Muscle layer of colon (tissue), 2 donors: ENCODE results near the gene MTF2.
"Not testable (repeated sequence)": the region's sequence is repeated elsewhere in the genome, so short reads cannot be mapped to it uniquely, and the experiment has no call there.

Experiments used
- H3K27ac ChIP-seq: one replicate; pipeline ENCODE4 v1.7.0; 2013; ENCODE audit warnings: low read depth, mild to moderate bottlenecking, low read length, moderate library complexity
- H3K27me3 ChIP-seq, 2 donors: one replicate each; pipeline ENCODE4 v1.7.0; 2013; ENCODE audit warnings: low read length in 2 of 2, mild to moderate bottlenecking in 2 of 2; ENCODE audit not compliant: insufficient read depth in 2 of 2, control insufficient read depth in 1 of 2
- H3K36me3 ChIP-seq: one replicate; pipeline ENCODE4 v1.7.0; 2013; ENCODE audit warnings: mild to moderate bottlenecking, low read length; ENCODE audit not compliant: insufficient read depth
- H3K4me1 ChIP-seq: one replicate; pipeline ENCODE4 v1.7.0; 2013; ENCODE audit warnings: mild to moderate bottlenecking, low read length; ENCODE audit not compliant: insufficient read depth
- H3K4me3 ChIP-seq, 2 donors: one replicate each; pipeline ENCODE4 v1.7.0; 2013; ENCODE audit warnings: low read length in 2 of 2, low read depth in 1 of 2, mild to moderate bottlenecking in 1 of 2, moderate library complexity in 1 of 2
- H3K9ac ChIP-seq: one replicate; pipeline ENCODE4 v1.7.0; 2013; ENCODE audit warnings: low read length
- H3K9me3 ChIP-seq: one replicate; pipeline ENCODE4 v1.7.0; 2013; ENCODE audit warnings: mild to moderate bottlenecking, low read length
- donor health status: abdominal sarcoma.
- donor health status: Adenocarcinoma of cecum.

Gene MTF2

DNA sequence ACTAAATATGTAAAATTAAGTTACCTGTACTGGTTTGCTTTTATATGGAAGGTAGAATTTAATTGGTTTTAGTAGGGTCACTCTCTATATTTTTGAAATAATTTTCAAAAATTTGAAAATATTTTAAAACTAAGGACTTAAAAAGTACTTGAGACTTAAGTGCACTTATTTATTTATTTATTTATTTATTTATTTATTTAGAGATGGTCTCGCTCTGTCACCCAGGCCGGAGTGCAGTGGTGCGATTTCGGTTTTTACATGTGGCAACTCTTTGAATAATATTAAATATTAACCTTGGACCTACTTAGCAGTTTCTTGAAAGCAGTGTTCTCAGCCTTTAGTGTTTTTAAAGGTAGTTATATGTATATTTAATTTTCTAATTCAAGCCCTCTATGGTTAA, 64.7 kb downstream of the MTF2 start:
- peaks cover 5% of the 10 kb centered on the region for H3K4me1 ChIP-seq
- H3K36me3 ChIP-seq = no peaks in the 10 kb centered on the region
- no peaks in the 10 kb centered on the region for H3K27me3 ChIP-seq
- H3K27ac ChIP-seq = no peak overlapping the region
- H3K4me3 ChIP-seq = no peak overlapping the region
- H3K9ac ChIP-seq = no peak overlapping the region
- no peaks in the 10 kb centered on the region for H3K9me3 ChIP-seq

DNA sequence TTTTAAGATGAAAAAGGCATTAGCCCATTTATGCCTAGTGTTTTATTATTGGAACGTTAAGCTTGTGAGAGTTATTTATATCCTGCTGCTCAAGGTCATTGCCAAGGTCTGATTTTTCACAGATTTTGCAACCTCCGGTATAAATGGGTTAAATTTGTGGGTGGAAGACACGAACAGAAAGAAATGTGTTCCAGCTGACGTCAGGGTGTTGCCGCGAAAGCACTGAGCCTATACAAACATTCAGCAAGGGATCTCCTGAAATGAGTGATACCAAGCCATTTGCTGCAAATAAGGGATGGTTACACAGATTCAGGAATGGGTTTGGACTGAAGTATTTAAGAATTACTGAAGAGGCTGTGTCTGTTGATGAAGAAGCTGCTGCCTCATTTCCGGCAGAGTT, 68.9 kb downstream of the MTF2 start:
- Histone ChIP-seq H3K27me3 (no peaks in the 10 kb centered on the region), H3K9ac (no peak overlapping the region), H3K27ac (no peak overlapping the region), H3K9me3 (no peaks in the 10 kb centered on the region), H3K4me1 (peaks cover 5% of the 10 kb centered on the region), H3K36me3 (no peaks in the 10 kb centered on the region), H3K4me3 (no peak overlapping the region)

DNA sequence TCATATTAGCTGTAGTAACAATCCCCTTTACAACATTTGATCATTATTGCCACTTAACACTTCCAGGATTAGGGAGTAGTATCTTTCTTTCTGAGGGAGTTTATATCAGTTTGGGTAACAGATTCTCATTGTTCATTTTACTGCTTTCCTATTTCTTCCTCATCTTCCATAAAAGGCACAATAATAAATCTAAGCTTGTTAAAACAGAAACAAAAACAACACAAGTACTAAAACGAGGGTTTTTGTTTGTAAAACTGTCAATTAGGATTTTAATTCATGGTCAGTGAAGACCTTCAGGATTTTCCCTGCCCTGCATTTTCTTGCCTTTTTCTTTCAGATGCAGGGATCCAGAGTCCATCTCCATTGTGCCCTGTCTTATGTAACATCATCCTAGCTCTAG, 71.6 kb downstream of the MTF2 start:
- Histone ChIP-seq H3K4me1 (peaks cover 5% of the 10 kb centered on the region), H3K27me3 (no peaks in the 10 kb centered on the region), H3K27ac (no peak overlapping the region), H3K36me3 (peaks cover 7% of the 10 kb centered on the region), H3K9me3 (no peaks in the 10 kb centered on the region), H3K9ac (no peak overlapping the region), H3K4me3 (no peak overlapping the region)

DNA sequence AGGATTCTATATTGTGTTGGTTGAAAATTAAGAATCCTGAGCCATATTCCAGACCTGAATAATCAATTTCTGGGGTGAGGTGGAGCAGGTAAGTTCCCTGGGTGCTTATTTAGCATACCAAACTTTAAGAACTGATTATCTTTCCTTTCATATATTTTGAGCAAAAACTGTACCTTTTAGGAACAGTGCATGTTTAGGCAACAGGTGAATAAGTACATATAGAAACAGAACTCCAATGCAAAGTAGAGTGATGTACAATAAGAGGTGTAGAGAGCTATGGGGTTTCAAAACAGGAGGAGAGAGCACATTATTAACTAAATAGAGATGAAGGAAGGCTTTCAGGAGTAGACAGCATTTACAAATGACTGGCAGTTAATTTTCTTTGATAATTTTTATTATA, 72.4 kb downstream of the MTF2 start:
- H3K27ac ChIP-seq = no peak overlapping the region
- H3K36me3 ChIP-seq = peaks cover 7% of the 10 kb centered on the region

DNA sequence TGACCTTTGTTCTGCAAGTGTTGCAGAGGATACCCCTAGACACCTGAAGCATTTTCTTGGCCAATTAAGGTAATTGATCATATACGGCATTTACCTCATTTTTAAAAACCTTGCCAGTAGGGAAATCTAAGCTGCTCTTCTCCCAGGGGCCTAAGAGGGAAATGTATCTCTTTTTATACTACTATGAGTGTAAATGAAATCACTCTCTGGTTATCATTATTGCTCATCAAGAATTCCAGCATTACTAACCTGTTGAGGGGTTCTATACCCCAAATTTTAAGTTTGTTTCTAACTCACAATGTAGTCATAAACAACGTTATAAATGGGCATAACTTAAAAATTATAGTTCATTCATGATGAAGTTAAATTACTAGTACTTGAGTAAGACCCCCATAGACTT, 73.8 kb downstream of the MTF2 start:
- Histone ChIP-seq H3K27ac (no peak overlapping the region), H3K36me3 (peaks cover 10% of the 10 kb centered on the region), H3K4me3 (no peak overlapping the region)

More for the DNA sequence above, 72.4 kb downstream of the MTF2 start:
- H3K4me1 ChIP-seq = peaks cover 5% of the 10 kb centered on the region
- H3K4me3 ChIP-seq = no peak overlapping the region
- no peak overlapping the region for H3K9ac ChIP-seq
- no peaks in the 10 kb centered on the region for H3K9me3 ChIP-seq
- H3K27me3 ChIP-seq = no peaks in the 10 kb centered on the region

DNA sequence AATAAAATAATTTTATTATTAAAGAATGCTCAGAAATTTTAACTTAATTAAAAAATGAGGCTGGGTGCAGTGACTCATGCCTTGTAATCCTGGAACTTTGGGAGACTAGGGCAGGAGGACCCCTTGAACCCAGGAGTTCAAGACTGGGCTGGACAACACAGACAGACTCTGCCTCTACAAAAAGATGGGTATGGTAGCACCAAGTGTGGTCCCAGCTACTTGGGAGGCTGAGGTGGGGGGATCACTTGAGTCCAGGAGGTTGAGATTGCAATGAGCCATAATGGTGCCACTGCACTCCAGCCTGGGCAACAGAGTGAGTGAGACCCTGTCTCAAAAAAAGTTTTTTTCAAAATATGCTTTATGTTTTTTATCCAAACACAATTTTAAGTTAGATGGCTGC, 75.8 kb downstream of the MTF2 start:
- Histone ChIP-seq H3K27ac (no peak overlapping the region), H3K9me3 (no peaks in the 10 kb centered on the region), H3K4me1 (no peaks in the 10 kb centered on the region), H3K36me3 (peaks cover 25% of the 10 kb centered on the region), H3K9ac (no peak overlapping the region), H3K4me3 (no peak overlapping the region), H3K27me3 (no peaks in the 10 kb centered on the region)

More for the DNA sequence above, 73.8 kb downstream of the MTF2 start:
- Histone ChIP-seq H3K9me3 (no peaks in the 10 kb centered on the region), H3K9ac (no peak overlapping the region), H3K27me3 (no peaks in the 10 kb centered on the region), H3K4me1 (peaks cover 2% of the 10 kb centered on the region)

DNA sequence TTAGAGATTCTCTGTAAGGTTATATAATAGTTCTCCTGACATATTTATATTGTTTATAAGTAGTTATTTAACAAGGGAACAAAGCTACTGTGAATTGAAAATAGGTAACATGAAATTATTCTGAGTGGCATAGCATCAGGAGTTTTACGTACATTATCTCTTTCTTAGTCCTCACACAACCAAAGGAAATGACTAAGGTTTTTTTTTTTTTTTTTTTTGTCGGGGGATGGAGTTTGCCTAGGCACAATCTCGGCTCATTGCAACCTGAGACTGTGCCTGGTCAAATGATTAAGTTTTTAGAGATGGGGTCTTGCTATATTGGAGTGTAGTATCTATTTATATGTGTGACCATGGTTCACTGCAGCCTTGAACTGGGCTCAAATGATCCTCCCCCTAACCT, 76.3 kb downstream of the MTF2 start:
- H3K4me3 ChIP-seq = no peak overlapping the region
- no peak overlapping the region for H3K27ac ChIP-seq
- H3K36me3 ChIP-seq = peaks cover 25% of the 10 kb centered on the region

DNA sequence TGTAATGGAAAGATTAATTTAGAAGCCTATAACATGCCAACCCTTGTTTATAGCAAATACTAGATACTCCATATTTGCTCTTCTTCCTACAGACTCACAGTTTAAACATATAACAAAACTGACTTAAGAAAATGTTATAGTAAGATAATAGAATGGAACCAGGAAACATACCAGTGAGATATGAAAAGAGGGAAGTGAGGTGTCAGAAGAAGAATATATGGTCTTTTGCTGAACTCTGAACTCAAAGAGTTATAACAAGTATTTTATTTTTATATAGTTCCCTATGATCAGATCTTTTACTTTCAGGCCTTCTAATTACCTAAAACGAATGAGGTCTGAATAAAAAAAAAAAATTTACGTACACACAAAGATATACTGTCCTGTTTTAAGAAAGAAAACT, 80.3 kb downstream of the MTF2 start:
- H3K4me1 ChIP-seq = no peaks in the 10 kb centered on the region
- no peak overlapping the region for H3K4me3 ChIP-seq
- H3K27me3 ChIP-seq = no peaks in the 10 kb centered on the region
- no peak overlapping the region for H3K27ac ChIP-seq
- no peak overlapping the region for H3K9ac ChIP-seq
- no peaks in the 10 kb centered on the region for H3K9me3 ChIP-seq
- H3K36me3 ChIP-seq = peaks cover 21% of the 10 kb centered on the region

More for the DNA sequence above, 76.3 kb downstream of the MTF2 start:
- Histone ChIP-seq H3K4me1 (no peaks in the 10 kb centered on the region), H3K27me3 (no peaks in the 10 kb centered on the region), H3K9me3 (no peaks in the 10 kb centered on the region), H3K9ac (no peak overlapping the region)

DNA sequence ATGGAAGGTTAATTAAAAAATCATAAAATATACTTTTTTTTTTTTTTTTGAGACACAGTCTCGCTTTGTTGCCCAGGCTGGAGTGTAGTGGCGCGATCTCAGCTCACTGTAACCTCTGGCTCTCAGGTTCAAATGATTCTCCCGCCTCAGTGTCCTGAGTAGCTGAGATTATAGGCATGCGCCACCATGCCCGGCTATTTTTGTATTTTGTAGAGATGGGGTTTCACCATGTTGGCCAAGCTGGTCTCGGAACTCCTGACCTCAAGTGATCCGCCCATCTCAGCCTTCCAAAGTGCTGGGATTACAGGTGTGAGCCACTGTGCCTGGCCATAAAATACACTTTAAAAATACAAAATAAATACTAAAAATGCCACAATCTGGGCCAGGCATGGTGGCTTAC, 84.2 kb downstream of the MTF2 start:
- not testable (repeated sequence) for H3K4me1 ChIP-seq, H3K27me3 ChIP-seq, H3K9me3 ChIP-seq, H3K9ac ChIP-seq, H3K27ac ChIP-seq, H3K4me3 ChIP-seq
- peaks cover 12% of the 10 kb centered on the region for H3K36me3 ChIP-seq

DNA sequence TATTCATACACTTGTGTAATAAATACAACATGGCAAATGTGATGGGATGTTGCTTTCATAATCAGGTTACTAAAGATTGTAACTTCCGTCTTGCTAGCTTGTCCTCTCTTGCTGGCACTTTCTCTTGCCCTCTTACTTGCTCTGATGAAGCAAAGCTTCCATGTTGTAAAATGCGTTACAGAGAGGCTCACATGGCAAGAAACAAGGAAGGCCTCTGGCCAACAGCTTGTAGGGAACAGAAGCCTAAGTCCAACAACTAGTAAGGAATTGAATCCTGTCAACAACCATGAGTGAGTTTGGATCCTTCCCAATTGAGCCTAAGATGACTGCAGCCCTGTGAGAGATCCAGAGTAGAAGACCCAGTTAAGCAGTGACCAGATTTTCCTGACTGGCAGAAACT, 85.7 kb downstream of the MTF2 start:
- no peak overlapping the region for H3K4me3 ChIP-seq
- H3K27ac ChIP-seq = no peak overlapping the region
- no peaks in the 10 kb centered on the region for H3K9me3 ChIP-seq
- H3K36me3 ChIP-seq = peaks cover 1% of the 10 kb centered on the region
- H3K9ac ChIP-seq = no peak overlapping the region
- no peaks in the 10 kb centered on the region for H3K27me3 ChIP-seq
- H3K4me1 ChIP-seq = no peaks in the 10 kb centered on the region

DNA sequence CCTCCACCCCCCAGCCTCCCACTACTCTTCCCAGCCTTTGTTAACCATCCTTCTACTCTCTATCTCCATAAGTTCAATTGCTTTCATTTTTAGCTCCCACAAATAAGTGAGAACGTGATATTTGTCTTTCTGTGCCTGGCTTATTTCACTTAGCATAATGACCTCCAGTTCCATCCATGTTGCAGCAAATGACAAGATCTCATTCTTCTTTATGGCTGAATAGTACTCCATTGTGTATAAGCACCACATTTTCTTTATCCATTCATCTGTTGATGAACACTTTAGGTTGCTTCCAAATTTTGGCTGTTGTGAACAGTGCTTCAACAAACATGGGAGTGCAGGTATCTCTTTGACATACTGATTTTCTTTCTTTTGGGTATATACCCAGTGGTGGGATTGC, 86.8 kb downstream of the MTF2 start:
- not testable (repeated sequence) for H3K4me3 ChIP-seq, H3K9me3 ChIP-seq, H3K36me3 ChIP-seq, H3K27me3 ChIP-seq, H3K9ac ChIP-seq, H3K27ac ChIP-seq, H3K4me1 ChIP-seq

DNA sequence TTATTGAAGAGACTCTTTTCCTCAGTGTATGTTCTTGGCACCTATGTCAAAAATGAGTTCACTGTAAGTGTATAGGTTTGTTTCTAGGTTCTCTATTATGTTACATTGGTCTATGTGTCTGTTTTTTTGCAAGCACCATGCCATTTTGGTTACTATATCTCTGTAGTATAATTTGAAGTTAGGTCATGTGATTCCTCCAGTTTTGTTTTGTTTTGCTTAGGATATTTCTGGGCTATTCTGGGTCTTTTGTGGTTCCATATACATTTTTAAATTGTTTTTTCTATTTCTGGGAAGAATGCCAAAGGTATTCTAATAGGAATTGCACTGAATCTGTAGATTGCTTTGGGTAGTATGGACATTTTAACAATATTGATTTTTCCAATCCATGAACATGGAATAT, 87.9 kb downstream of the MTF2 start:
- Histone ChIP-seq H3K36me3 (no peaks in the 10 kb centered on the region), H3K9ac (no peak overlapping the region), H3K27me3 (no peaks in the 10 kb centered on the region), H3K4me1 (peaks cover 5% of the 10 kb centered on the region), H3K9me3 (no peaks in the 10 kb centered on the region), H3K27ac (no peak overlapping the region), H3K4me3 (no peak overlapping the region)
